ENCODE measurements around the gene KIF19.

KIF19 gene

DNA sequence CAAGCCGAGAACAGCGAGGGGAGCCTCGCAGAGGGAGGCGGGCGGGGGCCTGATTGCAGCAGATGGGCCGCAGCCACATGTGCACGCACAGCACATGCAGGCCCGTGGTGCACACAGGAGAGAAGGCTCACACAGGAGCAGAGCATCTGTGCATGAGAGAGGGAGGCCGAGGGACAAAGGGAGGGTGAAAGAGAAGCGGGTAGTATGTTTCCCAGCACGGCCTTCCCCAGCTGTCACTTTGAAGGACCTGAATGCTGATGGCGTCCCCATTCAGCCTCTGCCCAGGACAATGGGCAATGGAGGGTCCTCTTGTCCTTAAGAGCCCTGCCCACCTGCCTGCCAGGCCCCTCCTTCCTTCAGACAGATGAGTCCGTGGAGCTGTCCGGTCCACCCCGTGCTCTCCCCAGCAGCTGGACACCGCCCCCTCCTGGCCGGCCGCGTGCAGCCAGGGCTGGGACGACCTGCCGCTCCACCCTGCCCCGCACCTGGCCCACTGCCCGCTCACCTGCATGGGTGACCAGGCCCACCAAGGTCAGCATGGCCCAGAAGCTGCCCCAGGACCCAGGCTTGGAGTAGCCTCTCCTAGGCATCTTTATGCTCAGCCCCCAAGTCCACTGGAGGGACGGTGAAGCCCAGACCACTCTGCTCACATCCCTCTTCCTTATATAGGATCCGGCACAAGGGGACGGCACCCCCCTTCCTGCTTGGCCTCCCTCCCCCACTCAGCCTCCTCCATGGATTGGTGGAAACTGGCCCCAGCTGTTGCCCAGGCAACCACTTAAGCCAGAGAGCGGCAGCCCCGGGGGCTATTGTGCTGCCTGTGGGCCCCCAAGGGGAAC is 35.4 kb downstream of the KIF19 start, which contains the start of gene BTBD17:
BTBD17 (minus strand) TSS at position 639 of the 839 bp plus-strand sequence; CDS start at position 590, 49 bp downstream.
- no peaks in the 10 kb centered on the region for H3K9me2 ChIP-seq (replicated peaks; ENCODE audit: insufficient read depth, low read length)
- no peak within 1 kb of the TSS for H3K9ac ChIP-seq (ENCODE audit: low read length)
- H3K4me3 ChIP-seq (ENCODE audit: insufficient read depth, low read length, poor library complexity, severe bottlenecking), result no peak within 1 kb of the TSS
- H3K27me3 ChIP-seq (ENCODE audit: low read length), result no peaks in the 10 kb centered on the region
- H2AFZ ChIP-seq (ENCODE audit: low read depth, low read length, severe bottlenecking), result no peak within 1 kb of the TSS
- H3K27ac ChIP-seq (ENCODE audit: low read depth, low read length), result no peak within 1 kb of the TSS
- no peak for TF ChIP-seq EZH2phosphoT487 (conservative IDR thresholded peaks at IDR 0.05; ENCODE audit: low read length)
- TF ChIP-seq, protein P1, sequence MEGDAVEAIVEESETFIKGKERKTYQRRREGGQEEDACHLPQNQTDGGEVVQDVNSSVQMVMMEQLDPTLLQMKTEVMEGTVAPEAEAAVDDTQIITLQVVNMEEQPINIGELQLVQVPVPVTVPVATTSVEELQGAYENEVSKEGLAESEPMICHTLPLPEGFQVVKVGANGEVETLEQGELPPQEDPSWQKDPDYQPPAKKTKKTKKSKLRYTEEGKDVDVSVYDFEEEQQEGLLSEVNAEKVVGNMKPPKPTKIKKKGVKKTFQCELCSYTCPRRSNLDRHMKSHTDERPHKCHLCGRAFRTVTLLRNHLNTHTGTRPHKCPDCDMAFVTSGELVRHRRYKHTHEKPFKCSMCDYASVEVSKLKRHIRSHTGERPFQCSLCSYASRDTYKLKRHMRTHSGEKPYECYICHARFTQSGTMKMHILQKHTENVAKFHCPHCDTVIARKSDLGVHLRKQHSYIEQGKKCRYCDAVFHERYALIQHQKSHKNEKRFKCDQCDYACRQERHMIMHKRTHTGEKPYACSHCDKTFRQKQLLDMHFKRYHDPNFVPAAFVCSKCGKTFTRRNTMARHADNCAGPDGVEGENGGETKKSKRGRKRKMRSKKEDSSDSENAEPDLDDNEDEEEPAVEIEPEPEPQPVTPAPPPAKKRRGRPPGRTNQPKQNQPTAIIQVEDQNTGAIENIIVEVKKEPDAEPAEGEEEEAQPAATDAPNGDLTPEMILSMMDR (IDR thresholded peaks at IDR 0.05; ENCODE audit: insufficient read depth, low read length, poor library complexity, severe bottlenecking), result peak; percentile 31
- no peaks in the 10 kb centered on the region for H3F3A ChIP-seq (ENCODE audit: insufficient read depth)
- no peaks in the 10 kb centered on the region for H3K9me3 ChIP-seq (ENCODE audit: insufficient read depth, low read length)
- H3K36me3 ChIP-seq (ENCODE audit: low read length), result no peaks in the 10 kb centered on the region
- H3K79me2 ChIP-seq (ENCODE audit: insufficient read depth, low read length), result no peaks in the 10 kb centered on the region
- no peaks in the 10 kb centered on the region for H4K20me1 ChIP-seq (ENCODE audit: low read depth, low read length)
- H3K4me2 ChIP-seq (ENCODE audit: low read depth, low read length, poor library complexity, severe bottlenecking), result no peak within 1 kb of the TSS

GRCh38 chr17:74362069-74362405 is 36.0 kb downstream of the KIF19 start:
- Histone ChIP-seq H3K27me3 (ENCODE audit: low read length) (no peaks in the 10 kb centered on the region), H3K4me3 (ENCODE audit: insufficient read depth, low read length, poor library complexity, severe bottlenecking) (no peak overlapping the region), H3K9me3 (ENCODE audit: insufficient read depth, low read length) (no peaks in the 10 kb centered on the region), H3K27ac (ENCODE audit: low read depth, low read length) (no peak overlapping the region), H3F3A (ENCODE audit: insufficient read depth) (no peaks in the 10 kb centered on the region), H3K9me2 (replicated peaks; ENCODE audit: insufficient read depth, low read length) (no peaks in the 10 kb centered on the region), H2AFZ (ENCODE audit: low read depth, low read length, severe bottlenecking) (no peak overlapping the region), H3K79me2 (ENCODE audit: insufficient read depth, low read length) (no peaks in the 10 kb centered on the region), H3K9ac (ENCODE audit: low read length) (no peak overlapping the region), H3K36me3 (ENCODE audit: low read length) (no peaks in the 10 kb centered on the region), H4K20me1 (ENCODE audit: low read depth, low read length) (no peaks in the 10 kb centered on the region), H3K4me2 (ENCODE audit: low read depth, low read length, poor library complexity, severe bottlenecking) (no peak overlapping the region)
- no peak for TF ChIP-seq EZH2phosphoT487 (conservative IDR thresholded peaks at IDR 0.05; ENCODE audit: low read length)
- TF ChIP-seq, protein P1 (IDR thresholded peaks at IDR 0.05; ENCODE audit: insufficient read depth, low read length, poor library complexity, severe bottlenecking), result no peak

- H3K27ac ChIP-seq (ENCODE audit: low read depth, low read length), result no peak overlapping the region
- H3K36me3 ChIP-seq (ENCODE audit: low read length), result no peaks in the 10 kb centered on the region
- H3K4me3 ChIP-seq (ENCODE audit: insufficient read depth, low read length, poor library complexity, severe bottlenecking), result no peak overlapping the region
- H3K79me2 ChIP-seq (ENCODE audit: insufficient read depth, low read length), result no peaks in the 10 kb centered on the region
- no peaks in the 10 kb centered on the region for H4K20me1 ChIP-seq (ENCODE audit: low read depth, low read length)
- H3K9me2 ChIP-seq (replicated peaks; ENCODE audit: insufficient read depth, low read length), result no peaks in the 10 kb centered on the region
- no peak overlapping the region for H2AFZ ChIP-seq (ENCODE audit: low read depth, low read length, severe bottlenecking)
- no peak overlapping the region for H3K4me2 ChIP-seq (ENCODE audit: low read depth, low read length, poor library complexity, severe bottlenecking)
- no peak overlapping the region for H3K9ac ChIP-seq (ENCODE audit: low read length)
- H3K27me3 ChIP-seq (ENCODE audit: low read length), result no peaks in the 10 kb centered on the region
- H3K9me3 ChIP-seq (ENCODE audit: insufficient read depth, low read length), result no peaks in the 10 kb centered on the region
- H3F3A ChIP-seq (ENCODE audit: insufficient read depth), result no peaks in the 10 kb centered on the region
- TF ChIP-seq EZH2phosphoT487 (conservative IDR thresholded peaks at IDR 0.05; ENCODE audit: low read length), result no peak
- TF ChIP-seq, protein P1 (IDR thresholded peaks at IDR 0.05; ENCODE audit: insufficient read depth, low read length, poor library complexity, severe bottlenecking), result no peak
Measured at GRCh38 chr17:74362810-74363498, 36.9 kb downstream of the KIF19 start.
